Aorta (tissue), 5 donors: ENCODE results near the gene C9orf72. TPM values are rescaled to one million over a fixed set of nuclear protein-coding genes. Genes with fewer than 3 reads are reported as not detected.

Experiments
- ATAC-seq: fragments of 200-7000 bp; cut with Tn5 transposase; one replicate; pipeline ENCODE4 v1.9.1; 2022; ENCODE audit warnings: moderate library complexity; ENCODE audit not compliant: low FRiP score
- DNase-seq, 2 donors: peaks; one replicate each; pipeline ENCODE4 v3.0.0-alpha.2; 2020
- H3K27ac ChIP-seq, 2 donors: one replicate each; pipeline ENCODE4 v1.5.1; 2013; ENCODE audit warnings: low read length in 2 of 2, mild to moderate bottlenecking in 2 of 2, moderate library complexity in 2 of 2, control low read depth in 1 of 2, inconsistent platforms in 1 of 2, low read depth in 1 of 2
- H3K27me3 ChIP-seq, 2 donors: one replicate each; pipeline ENCODE4 v1.6.1; 2013; ENCODE audit warnings: control low read depth in 1 of 2, low read length in 1 of 2, mild to moderate bottlenecking in 1 of 2, moderate library complexity in 1 of 2; ENCODE audit not compliant: insufficient read depth in 2 of 2, control insufficient read depth in 1 of 2
- H3K36me3 ChIP-seq, 2 donors: one replicate each; pipeline ENCODE4 v1.6.1; 2013; ENCODE audit warnings: control low read depth in 1 of 2, low read length in 1 of 2, mild to moderate bottlenecking in 1 of 2; ENCODE audit not compliant: insufficient read depth in 2 of 2, control insufficient read depth in 1 of 2
- H3K4me1 ChIP-seq, 2 donors: one replicate each; pipeline ENCODE4 v1.6.1; 2013; ENCODE audit warnings: low read length in 2 of 2, control low read depth in 1 of 2, mild to moderate bottlenecking in 1 of 2, moderate library complexity in 1 of 2; ENCODE audit not compliant: insufficient read depth in 2 of 2, control insufficient read depth in 1 of 2
- H3K4me3 ChIP-seq, 2 donors: one replicate each; pipeline ENCODE4 v1.5.1; 2013; ENCODE audit warnings: low read length in 2 of 2, control low read depth in 1 of 2, mild to moderate bottlenecking in 1 of 2
- H3K9me3 ChIP-seq: one replicate; pipeline ENCODE4 v1.6.1; 2013; ENCODE audit warnings: mild to moderate bottlenecking, low read length; ENCODE audit not compliant: control insufficient read depth
- WGBS, 2 donors: extraction: QIAGEN DNeasy Blood & Tissue Kit; methylation state at CpG; one replicate each; pipeline ENCODE4 v1.1.7; 2013; 5-methylcytosine and 5-hydroxymethylcytosine counted together
- intact Hi-C, 2 donors: fragments of 100-400 bp; cut with DNase I; formaldehyde crosslinking; loops; one replicate each; pipeline versions ENCODE4 v1.14.2 to v1.15.0; 2022
- polyA plus RNA-seq, 2 donors: library from polyadenylated mRNA; stranded (reverse); fragments of 200-250 nt; gene quantifications; one replicate each; pipeline ENCODE4 v1.2.3, GENCODE V29; 2013
- total RNA-seq, 2 donors: library from RNA; stranded (reverse); fragmentation: NEBNext Ultra II Directional; extraction: Animal tissue kit (Norgen Biotek cat#: 25700); gene quantifications; one replicate each; pipeline ENCODE4 v1.2.1, GENCODE V29; 2021
- donor health status: healthy with polysubstance abuse.
- donor health status: Bipolar disorder and iron deficiency.
- donor health status: DM: no; HTN: no; CAD: no.
- donor health status: DM: no; HTN: no; CAD: no.
- donor health status: DM: yes; HTN: yes; CAD: no.

The C9orf72 gene
- total and polyA plus RNA-seq, 4 donors: 5.5 to 26.7 (median 16.4) TPM

DNA sequence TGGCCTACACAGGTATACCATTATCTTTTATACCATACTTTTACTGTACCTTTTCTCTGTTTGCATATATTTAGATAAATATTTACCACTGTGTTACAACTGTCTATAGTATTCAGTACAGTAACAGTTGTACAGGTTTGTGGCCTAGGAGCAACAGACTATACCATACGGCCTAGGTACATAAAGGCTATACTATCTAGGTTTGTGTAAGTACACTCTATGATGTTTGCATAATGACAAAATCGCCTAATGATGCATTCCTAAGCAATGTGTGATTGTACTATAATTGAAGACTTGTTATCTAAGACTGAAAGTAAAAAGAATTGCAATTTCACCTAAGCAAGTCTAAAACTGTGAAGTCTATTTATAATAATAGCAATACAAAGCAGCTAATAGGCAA lies 3.9 kb downstream of the C9orf72 start:
- Histone ChIP-seq H3K27me3 (no peaks in the 10 kb centered on the region), H3K27ac (no peak overlapping the region), H3K4me3 (no peak overlapping the region), H3K9me3 (no peaks in the 10 kb centered on the region), H3K4me1 (no peaks in the 10 kb centered on the region), H3K36me3 (no peaks in the 10 kb centered on the region)
- ATAC-seq: no peak
- WGBS, 2 donors: 39 to 86% methylated on average over 2 of the region's 2 CpGs
- intact Hi-C loops: no loop called here
- no peak for DNase-seq

DNA sequence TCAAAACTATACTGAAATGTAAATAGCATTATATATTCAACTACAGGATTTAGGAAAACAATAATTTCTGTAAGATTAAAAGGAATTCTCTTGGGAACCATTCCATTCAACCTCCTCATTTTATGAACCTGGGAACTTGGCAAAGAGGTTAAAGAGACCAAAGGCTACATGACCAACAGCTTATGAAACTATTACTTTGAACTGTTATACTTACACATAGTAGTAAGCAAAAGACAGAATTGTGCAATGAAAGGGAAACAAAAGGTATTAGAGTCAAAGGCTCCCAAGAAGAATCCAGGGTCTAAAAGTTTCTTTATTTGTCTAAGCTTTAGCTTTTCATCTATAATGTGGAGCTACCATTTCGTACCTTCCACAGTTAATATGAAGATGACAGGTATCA lies 7.2 kb downstream of the C9orf72 start:
- Histone ChIP-seq H3K36me3 (no peaks in the 10 kb centered on the region), H3K9me3 (no peaks in the 10 kb centered on the region), H3K4me1 (no peaks in the 10 kb centered on the region), H3K27ac (no peak overlapping the region), H3K27me3 (no peaks in the 10 kb centered on the region), H3K4me3 (no peak overlapping the region)
- intact Hi-C loops: no loop called here
- ATAC-seq: no peak
- no peak for DNase-seq
- WGBS, 2 donors: 93 to 98% methylated on average over 1 of the region's 1 CpG

DNA sequence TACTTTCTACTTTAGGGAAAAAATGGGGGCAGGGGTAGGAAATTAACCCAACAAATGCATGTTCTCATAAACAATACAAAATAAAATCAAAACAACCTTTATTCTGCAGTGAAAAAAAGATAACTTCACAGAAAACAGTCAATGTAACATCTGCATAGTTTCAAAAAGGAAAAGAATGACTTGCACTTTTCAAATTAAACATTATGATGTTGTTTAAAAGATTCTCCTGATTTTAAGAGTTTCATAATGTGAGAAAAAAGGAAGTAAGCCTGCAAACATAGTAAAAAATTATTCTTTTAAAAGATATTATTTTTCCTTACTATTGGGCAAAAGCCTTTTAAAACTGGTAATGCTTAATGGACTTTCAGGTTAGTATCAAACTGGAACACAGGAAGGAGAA lies 7.6 kb downstream of the C9orf72 start:
- Histone ChIP-seq H3K27me3 (no peaks in the 10 kb centered on the region), H3K9me3 (no peaks in the 10 kb centered on the region), H3K4me1 (no peaks in the 10 kb centered on the region), H3K27ac (no peak overlapping the region), H3K4me3 (no peak overlapping the region), H3K36me3 (no peaks in the 10 kb centered on the region)
- DNase-seq (no peak), ATAC-seq (no peak)
- intact Hi-C loops: no loop called here

DNA sequence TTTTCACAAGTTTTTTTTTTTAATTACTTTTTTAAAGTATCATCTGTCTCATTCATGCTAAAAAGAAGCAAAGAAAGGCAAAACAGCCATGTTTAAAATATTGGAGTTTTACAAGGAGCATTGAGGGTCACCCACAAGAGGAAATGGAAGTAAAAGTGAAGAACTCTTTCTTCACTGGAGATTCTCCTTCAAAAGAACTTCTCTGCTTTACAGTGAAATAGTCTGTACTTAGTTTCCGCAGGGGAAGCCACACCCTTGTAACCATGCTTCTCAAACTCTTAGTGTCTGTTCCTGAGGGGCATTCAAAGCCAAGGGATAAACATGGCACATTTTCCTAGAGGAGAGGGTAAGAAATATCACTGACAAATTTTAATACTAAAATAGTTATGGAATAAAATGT lies 8.6 kb downstream of the C9orf72 start:
- intact Hi-C loops: no loop called here
- no peaks in the 10 kb centered on the region for H3K36me3 ChIP-seq
- no peaks in the 10 kb centered on the region for H3K4me1 ChIP-seq
- no peaks in the 10 kb centered on the region for H3K9me3 ChIP-seq
- DNase-seq: no peak
- ATAC-seq: no peak
- no peaks in the 10 kb centered on the region for H3K27me3 ChIP-seq
- 98 to 100% methylated on average over 1 of the region's 1 CpG for WGBS, 2 donors
- no peak overlapping the region for H3K4me3 ChIP-seq
- H3K27ac ChIP-seq: no peak overlapping the region

DNA sequence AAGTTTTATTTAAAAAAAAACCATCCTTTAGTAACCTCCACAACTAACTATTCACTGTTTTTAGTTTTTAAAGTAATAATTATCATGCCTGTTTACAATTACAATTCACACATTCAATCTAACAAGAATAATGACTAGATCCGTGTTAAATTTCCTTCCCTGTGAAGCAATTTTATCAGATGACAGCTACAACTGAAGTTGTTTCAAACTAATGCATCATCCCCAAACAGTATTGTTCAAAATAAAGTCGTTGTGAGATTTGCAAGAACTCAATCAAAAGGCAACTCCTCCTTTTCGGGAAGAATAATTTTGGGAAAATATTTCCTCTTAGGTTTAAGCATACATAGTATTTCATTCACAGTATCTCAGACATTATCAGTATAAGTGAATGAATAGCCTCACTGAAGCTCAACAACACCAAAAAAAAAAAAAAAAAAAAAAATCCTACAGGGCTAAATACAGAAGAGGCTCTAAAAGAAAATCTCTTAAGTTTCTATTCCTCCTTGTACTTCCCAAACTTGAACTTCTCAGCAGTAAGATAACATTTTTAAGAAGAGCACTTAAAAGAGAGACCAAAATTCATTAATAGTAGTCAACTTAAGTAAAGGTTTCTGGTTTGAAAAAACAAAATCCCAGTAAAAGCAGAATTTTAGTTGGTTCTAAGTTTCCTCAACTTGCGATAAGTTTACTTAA lies 9.4 kb downstream of the C9orf72 start:
- intact Hi-C loops: no loop called here
- 88 to 90% methylated on average over 4 of the region's 4 CpGs for WGBS, 2 donors
- DNase-seq: no peak
- Histone ChIP-seq H3K4me3 (no peak overlapping the region), H3K36me3 (no peaks in the 10 kb centered on the region), H3K27ac (no peak overlapping the region), H3K4me1 (no peaks in the 10 kb centered on the region), H3K9me3 (no peaks in the 10 kb centered on the region), H3K27me3 (no peaks in the 10 kb centered on the region)
- no peak for ATAC-seq

DNA sequence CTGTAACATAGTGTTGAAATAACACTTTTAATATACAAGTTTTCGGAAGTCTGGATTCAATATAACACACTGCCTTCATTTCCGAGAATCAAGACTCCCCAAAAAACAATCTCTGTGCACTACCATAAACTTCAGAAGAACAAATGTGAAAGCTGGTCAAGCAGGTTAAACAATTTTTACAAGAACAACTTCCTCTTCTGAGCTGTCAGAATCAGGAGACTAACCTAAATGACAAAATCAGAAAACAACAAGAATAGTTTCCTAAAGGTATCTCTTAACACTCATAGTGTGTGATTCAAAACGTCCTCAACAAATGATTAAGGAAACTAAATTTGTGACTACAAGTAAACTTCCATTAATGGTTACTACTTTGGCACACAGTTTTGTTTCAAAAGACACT lies 11.6 kb downstream of the C9orf72 start:
- H3K4me1 ChIP-seq: no peaks in the 10 kb centered on the region
- intact Hi-C loops: no loop called here
- no peak for ATAC-seq
- no peaks in the 10 kb centered on the region for H3K27me3 ChIP-seq
- no peak for DNase-seq
- no peaks in the 10 kb centered on the region for H3K36me3 ChIP-seq
- H3K9me3 ChIP-seq: no peaks in the 10 kb centered on the region
- WGBS, 2 donors: 85 to 86% methylated on average over 3 of the region's 3 CpGs
- H3K27ac ChIP-seq: no peak overlapping the region
- H3K4me3 ChIP-seq: no peak overlapping the region

DNA sequence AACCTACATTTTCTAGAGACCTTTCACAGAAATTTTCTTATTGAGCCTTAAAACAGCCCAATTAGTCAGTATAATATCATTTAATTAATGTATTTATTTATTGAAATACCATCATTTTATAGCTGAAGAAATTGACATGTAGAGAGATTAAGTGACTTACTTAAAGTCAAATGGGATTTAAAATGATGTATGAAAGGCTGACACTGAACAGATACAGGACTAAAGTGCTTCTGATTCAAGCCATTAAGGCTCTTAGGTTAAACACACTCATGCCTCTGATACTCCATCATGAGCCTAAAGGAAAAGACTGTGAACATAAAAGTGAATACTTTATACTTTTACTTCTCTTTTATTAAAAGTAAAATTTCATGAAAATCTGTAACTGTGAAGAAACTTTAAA lies 12.8 kb downstream of the C9orf72 start:
- Histone ChIP-seq H3K4me1 (no peaks in the 10 kb centered on the region), H3K36me3 (peaks cover 0 to 2% of the 10 kb centered on the region in 2 donors), H3K27me3 (no peaks in the 10 kb centered on the region), H3K4me3 (no peak overlapping the region), H3K27ac (no peak overlapping the region), H3K9me3 (no peaks in the 10 kb centered on the region)
- ATAC-seq (no peak), DNase-seq (no peak)
- intact Hi-C loops: no loop called here

DNA sequence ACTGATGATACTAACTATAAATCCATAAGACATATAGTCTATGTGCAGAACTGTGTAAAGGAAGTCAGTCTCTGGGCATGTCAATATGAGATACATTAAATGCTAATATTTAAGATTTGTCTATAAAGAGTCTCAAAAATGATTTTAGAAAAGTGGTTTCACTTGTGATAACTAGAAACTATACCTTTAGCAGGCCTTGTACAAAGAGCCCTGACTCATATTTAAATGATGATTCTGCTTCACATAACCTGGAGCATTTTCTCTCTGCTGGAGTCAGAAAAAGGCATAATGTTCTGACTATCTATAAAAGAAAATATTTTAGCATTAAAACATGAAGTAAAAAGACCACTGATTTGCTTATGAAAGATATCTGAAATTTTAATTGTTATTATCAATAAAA lies 15.0 kb downstream of the C9orf72 start:
- H3K36me3 ChIP-seq: peaks cover 0 to 2% of the 10 kb centered on the region in 2 donors
- peaks cover 0 to 2% of the 10 kb centered on the region in 2 donors for H3K4me1 ChIP-seq
- H3K9me3 ChIP-seq: no peaks in the 10 kb centered on the region
- intact Hi-C loops: no loop called here
- DNase-seq (no peak), ATAC-seq (no peak)
- H3K27ac ChIP-seq: no peak overlapping the region
- H3K27me3 ChIP-seq: no peaks in the 10 kb centered on the region
- H3K4me3 ChIP-seq: no peak overlapping the region

DNA sequence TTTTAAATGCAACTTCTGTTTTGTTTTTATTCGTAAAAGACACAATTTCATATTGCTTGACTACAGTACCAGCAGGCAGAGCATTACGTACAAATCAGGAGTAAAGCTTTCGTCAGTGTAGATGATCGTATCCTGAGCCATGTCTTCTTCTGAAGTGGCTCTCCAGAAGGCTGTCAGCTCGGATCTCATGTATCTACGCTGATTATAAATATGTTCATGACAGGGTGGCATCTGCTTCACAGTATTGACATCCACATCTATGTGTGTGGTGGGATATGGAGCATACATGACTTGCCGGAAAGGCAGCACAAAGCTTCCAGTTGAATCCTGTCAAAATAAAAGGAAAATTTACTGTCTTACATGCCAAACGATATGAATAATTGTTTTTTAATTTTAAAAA lies 16.8 kb downstream of the C9orf72 start:
- no peak for ATAC-seq
- Histone ChIP-seq H3K36me3 (peaks cover 0 to 2% of the 10 kb centered on the region in 2 donors), H3K27ac (no peak overlapping the region), H3K4me3 (no peak overlapping the region), H3K27me3 (no peaks in the 10 kb centered on the region), H3K4me1 (peaks cover 0 to 2% of the 10 kb centered on the region in 2 donors), H3K9me3 (no peaks in the 10 kb centered on the region)
- intact Hi-C loops: no loop called here
- WGBS, 2 donors: 95% methylated on average over 8 of the region's 8 CpGs
- DNase-seq: no peak
